OCI-LY7 (cell line): ENCODE data around the gene ERLIN1. TPM values are rescaled to one million over a fixed set of nuclear protein-coding genes. Genes with fewer than 3 reads are reported as not detected.

Source experiments
- BruUV-seq: library from RNA; stranded (reverse); fragments of 400-500 nt; replicated peaks from 2 replicates; lab custom pipeline; 2021; lab: Mats Ljungman, UMichigan
- CTCF ChIA-PET: fragments of 300-600 bp; sonication (Branson Sonifier 250); formaldehyde crosslinking; loops from one replicate; lab custom pipeline; 2022; ENCODE audit warnings: antibody characterized with exemption; ENCODE audit not compliant: unreplicated experiment; lab: Charles Lee
- POLR2A ChIA-PET: fragments of 300-600 bp; sonication (Branson Sonifier 250); formaldehyde crosslinking; loops from one replicate; lab custom pipeline; 2022; ENCODE audit warnings: antibody characterized with exemption; lab: Charles Lee
- DNase-seq: peaks from one replicate; pipeline ENCODE4 v3.0.0-alpha.2; 2015; ENCODE audit warnings: low spot score
- H2AFZ ChIP-seq: fragments of 200-600 bp; sonication (generic), shearing (Covaris generic); 2 replicates; pipeline ENCODE4 v1.6.1; 2014; ENCODE audit warnings: mild to moderate bottlenecking, antibody characterized with exemption, low read length, moderate library complexity
- H3K27ac ChIP-seq: fragments of 200-600 bp; sonication (generic); 2 replicates; pipeline ENCODE4 v1.5.1; 2014; ENCODE audit warnings: mixed run types, low read depth, mild to moderate bottlenecking, moderate library complexity, low read length, inconsistent platforms; ENCODE audit not compliant: poor library complexity, severe bottlenecking
- H3K36me3 ChIP-seq: fragments of 200-600 bp; sonication (generic); 2 replicates; pipeline ENCODE4 v1.6.1; 2014; ENCODE audit warnings: mild to moderate bottlenecking, antibody characterized with exemption, low read length, moderate library complexity, mixed read lengths; ENCODE audit not compliant: insufficient read depth
- H3K4me1 ChIP-seq: fragments of 200-600 bp; sonication (generic); 2 replicates; pipeline ENCODE4 v1.5.1; 2014; ENCODE audit warnings: mild to moderate bottlenecking, low read length; ENCODE audit not compliant: insufficient read depth, poor library complexity, severe bottlenecking
- H3K4me2 ChIP-seq: fragments of 200-600 bp; sonication (generic); 2 replicates; pipeline ENCODE4 v1.6.1; 2014; ENCODE audit warnings: mild to moderate bottlenecking, low read length
- H3K4me3 ChIP-seq: fragments of 200-600 bp; sonication (generic); 2 replicates; pipeline ENCODE4 v1.5.1; 2014; ENCODE audit warnings: mild to moderate bottlenecking, low read depth, low read length; ENCODE audit not compliant: poor library complexity, severe bottlenecking
- H3K79me2 ChIP-seq: fragments of 200-600 bp; sonication (generic); 2 replicates; pipeline ENCODE4 v1.6.1; 2016; ENCODE audit warnings: low read depth, mild to moderate bottlenecking, low read length, moderate library complexity, mixed read lengths; ENCODE audit not compliant: insufficient read depth
- H3K9me2 ChIP-seq: fragments of 200-600 bp; sonication (generic); 2 replicates; pipeline ENCODE4 v1.6.1; 2016; ENCODE audit warnings: mild to moderate bottlenecking, low read length, mixed read lengths; ENCODE audit not compliant: insufficient read depth
- H3K9me3 ChIP-seq: fragments of 200-600 bp; sonication (generic); 2 replicates; pipeline ENCODE4 v1.6.1; 2014; ENCODE audit warnings: mild to moderate bottlenecking, mixed run types, low read length, mixed read lengths
- H4K20me1 ChIP-seq: fragments of 200-600 bp; sonication (generic); 2 replicates; pipeline ENCODE4 v1.6.1; 2014; ENCODE audit warnings: mild to moderate bottlenecking, antibody characterized with exemption, low read length, moderate library complexity, mixed read lengths; ENCODE audit not compliant: insufficient read depth
- CTCF ChIP-seq: fragments of 200-600 bp; sonication (generic); conservative IDR thresholded peaks from 2 replicates; pipeline ENCODE4 v1.5.1; 2014; ENCODE audit warnings: mild to moderate bottlenecking, antibody characterized with exemption, low read length, moderate library complexity, mixed read lengths
- EZH2phosphoT487 ChIP-seq: fragments of 200-600 bp; sonication (generic); IDR thresholded peaks from 2 replicates; pipeline ENCODE4 v1.6.1; 2018; ENCODE audit warnings: low read depth, borderline replicate concordance, mild to moderate bottlenecking, mixed run types, antibody characterized with exemption, low read length, moderate library complexity, mixed read lengths
- intact Hi-C: fragments of 100-400 bp; cut with micrococcal nuclease; formaldehyde crosslinking; loops from one replicate; pipeline ENCODE4 v1.10.0; 2022; ENCODE audit not compliant: unreplicated experiment
- total RNA-seq, 2 experiments: library from RNA; depleted of rRNA in 1 of 2; stranded (reverse); fragments of >200 nt in 1 of 2; shearing (Covaris generic) in 1 of 2; gene quantifications; 2 replicates each; pipeline ENCODE4 v1.2.3, GENCODE V29; 2014 to 2022

Gene ERLIN1
- total RNA-seq, 2 experiments from 2014 or later, result 24.1 to 26.7 TPM

- Histone ChIP-seq H4K20me1 (no peaks in the 10 kb centered on the region), H3K4me3 (no peak overlapping the region), H3K9me3 (no peaks in the 10 kb centered on the region), H3K4me1 (no peaks in the 10 kb centered on the region), H3K9me2 (no peaks in the 10 kb centered on the region), H3K79me2 (no peaks in the 10 kb centered on the region), H3K36me3 (no peaks in the 10 kb centered on the region), H2AFZ (no peak overlapping the region), H3K27ac (no peak overlapping the region), H3K4me2 (no peak overlapping the region)
- ChIA-PET CTCF (interaction anchor here (0.6 kb wide), 1 partner anchor 365 kb away, joined by 3 read pairs; no protein-coding TSS in a partner anchor), POLR2A (interaction anchor here (0.5 to 1.1 kb wide), 3 partner anchors 13 to 65 kb away, joined by 3 to 5 read pairs (median 4); no protein-coding TSS in a partner anchor)
- no TSS peak for BruUV-seq
- TF ChIP-seq CTCF (no peak), EZH2phosphoT487 (no peak)
- DNase-seq, result no peak
- intact Hi-C loops, result no loop called here
Measured at GRCh38 chr10:100119726-100120125, 66.1 kb downstream of the ERLIN1 start.

GRCh38 chr10:100114976-100115770 lies 70.7 kb downstream of the ERLIN1 start:
- Histone ChIP-seq H3K79me2 (no peaks in the 10 kb centered on the region), H3K4me2 (no peak overlapping the region), H3K9me2 (no peaks in the 10 kb centered on the region), H3K36me3 (no peaks in the 10 kb centered on the region), H4K20me1 (no peaks in the 10 kb centered on the region), H3K4me1 (no peaks in the 10 kb centered on the region), H3K4me3 (no peak overlapping the region), H3K27ac (no peak overlapping the region), H3K9me3 (no peaks in the 10 kb centered on the region), H2AFZ (no peak overlapping the region)
- DNase-seq, result no peak
- POLR2A ChIA-PET, result interaction anchor here (0.6 to 0.7 kb wide), 4 partner anchors 38 to 1011 kb away, joined by 3 to 7 read pairs (median 4); no protein-coding TSS in a partner anchor
- CTCF ChIA-PET, result no interaction called here
- intact Hi-C loops, result no loop called here
- no TSS peak for BruUV-seq
- TF ChIP-seq CTCF (no peak), EZH2phosphoT487 (no peak)

- H2AFZ ChIP-seq, result no peak overlapping the region
- intact Hi-C loops, result no loop called here
- ChIA-PET CTCF (no interaction called here), POLR2A (interaction anchor here (0.6 to 0.7 kb wide), 2 partner anchors 194 to 1011 kb away, joined by 3 to 4 read pairs; no protein-coding TSS in a partner anchor)
- no peaks in the 10 kb centered on the region for H3K9me2 ChIP-seq
- no peaks in the 10 kb centered on the region for H3K79me2 ChIP-seq
- no peak overlapping the region for H3K4me3 ChIP-seq
- H3K36me3 ChIP-seq, result no peaks in the 10 kb centered on the region
- no TSS peak for BruUV-seq
- no peaks in the 10 kb centered on the region for H3K4me1 ChIP-seq
- H3K4me2 ChIP-seq, result no peak overlapping the region
- H4K20me1 ChIP-seq, result no peaks in the 10 kb centered on the region
- no peak overlapping the region for H3K27ac ChIP-seq
- TF ChIP-seq CTCF (no peak), EZH2phosphoT487 (no peak)
- no peak for DNase-seq
- H3K9me3 ChIP-seq, result no peaks in the 10 kb centered on the region
Measured at GRCh38 chr10:100114460-100114859, 71.4 kb downstream of the ERLIN1 start.
